T-cell (primary cell): ENCODE results near the gene PP2D1. TPM values are rescaled to one million over a fixed set of nuclear protein-coding genes. Genes with fewer than 3 reads are reported as not detected.

Source experiments
- ATAC-seq, 4 experiments: fragments of 200-7000 bp in 3 of 4; fragments of 150-1000 bp in 1 of 4; cut with Tn5 transposase; replicated peaks in 1 of 4; 1 replicate in 3 of 4; 2 replicates in 1 of 4; pipeline ENCODE4 v1.10.0; 2021; ENCODE audit warnings: moderate library complexity in 3 of 4, mild to moderate bottlenecking in 2 of 4, moderate number of reproducible peaks in 1 of 4
- CTCF ChIA-PET, 2 donors: fragments of 300-600 bp; sonication (Branson Sonifier 250); formaldehyde crosslinking; loops; one replicate each; lab custom pipeline; 2022; ENCODE audit warnings: antibody characterized with exemption in 2 of 2; lab: Charles Lee
- POLR2A ChIA-PET, 2 donors: fragments of 300-600 bp; sonication (Branson Sonifier 250); formaldehyde crosslinking; loops; one replicate each; lab custom pipeline; 2022; ENCODE audit warnings: antibody characterized with exemption in 2 of 2; lab: Charles Lee
- DNase-seq, 35 experiments: peaks; one replicate each; pipeline versions ENCODE4 v3.0.0 to v3.0.0-alpha.2; 2013 to 2023
- H3K27ac ChIP-seq: one replicate; pipeline ENCODE4 v1.5.1; 2013; ENCODE audit warnings: low read length
- H3K27me3 ChIP-seq, 2 experiments: replicated peaks in 1 of 2; 1 replicate in 1 of 2; 2 replicates in 1 of 2; pipeline versions ENCODE4 v1.6.1 to v1.7.0; 2013; ENCODE audit warnings: low read length in 1 of 2, mixed read lengths in 1 of 2; ENCODE audit not compliant: control insufficient read depth in 2 of 2, insufficient read depth in 2 of 2; ENCODE audit errors: extremely low read depth in 1 of 2
- H3K36me3 ChIP-seq, 2 donors: 1 replicate in 1 of 2; 2 replicates in 1 of 2; pipeline versions ENCODE4 v1.6.1 to v1.7.0; 2013; ENCODE audit warnings: low read length in 1 of 2; ENCODE audit not compliant: control insufficient read depth in 2 of 2, insufficient read depth in 1 of 2; ENCODE audit errors: extremely low read depth in 1 of 2
- H3K4me1 ChIP-seq, 2 experiments: 1 replicate in 1 of 2; 2 replicates in 1 of 2; pipeline versions ENCODE4 v1.6.1 to v1.7.0; 2013; ENCODE audit warnings: low read length in 2 of 2, mixed read lengths in 1 of 2; ENCODE audit not compliant: insufficient read depth in 2 of 2, control insufficient read depth in 1 of 2; ENCODE audit errors: extremely low read depth in 1 of 2
- H3K4me3 ChIP-seq, 2 donors: 1 replicate in 1 of 2; 2 replicates in 1 of 2; pipeline versions ENCODE4 v1.5.1 to v1.7.0; 2013; ENCODE audit warnings: mild to moderate bottlenecking in 2 of 2, low read length in 1 of 2, moderate library complexity in 1 of 2; ENCODE audit not compliant: control insufficient read depth in 1 of 2; ENCODE audit errors: extremely low read depth in 1 of 2
- H3K9me3 ChIP-seq: 2 replicates; pipeline ENCODE4 v1.7.0; 2013
- H3K27ac Mint-ChIP-seq, 2 donors: one replicate each; pipeline ENCODE4 v1.8.0; 2020 to 2021; ENCODE audit warnings: mild to moderate bottlenecking in 2 of 2, mixed read lengths in 2 of 2
- H3K27me3 Mint-ChIP-seq, 2 donors: one replicate each; pipeline ENCODE4 v1.8.0; 2021 to 2022; ENCODE audit warnings: mixed read lengths in 2 of 2
- H3K36me3 Mint-ChIP-seq: one replicate; pipeline ENCODE4 v1.8.0; 2021; ENCODE audit warnings: mixed read lengths
- H3K4me1 Mint-ChIP-seq, 3 donors: one replicate each; pipeline ENCODE4 v1.8.0; 2020 to 2022; ENCODE audit warnings: mixed read lengths in 3 of 3, mild to moderate bottlenecking in 1 of 3
- H3K4me3 Mint-ChIP-seq, 3 donors: one replicate each; pipeline ENCODE4 v1.8.0; 2020 to 2022; ENCODE audit warnings: mild to moderate bottlenecking in 3 of 3, mixed read lengths in 3 of 3, moderate library complexity in 3 of 3
- H3K9me3 Mint-ChIP-seq, 3 donors: one replicate each; pipeline ENCODE4 v1.8.0; 2020 to 2022; ENCODE audit warnings: mixed read lengths in 3 of 3
- WGBS: methylation state at CpG from one replicate; pipeline ENCODE4 v1.1.5; 2013; ENCODE audit warnings: missing lambda C conversion rate; ENCODE audit not compliant: insufficient coverage; 5-methylcytosine and 5-hydroxymethylcytosine counted together
- total RNA-seq, 35 experiments: library from RNA in 6 of 35; stranded (reverse) in 6 of 35; fragments of 120-200 nt in 1 of 35; gene quantifications; one replicate each; pipeline versions ENCODE4 v1.2.1 to v1.2.4 and lab custom pipeline; 2013 to 2026

The PP2D1 gene
- total RNA-seq, 5 donors from 2014 or later (not counting 1 experiment from before 2014, with no cell fraction given) = not detected

DNA sequence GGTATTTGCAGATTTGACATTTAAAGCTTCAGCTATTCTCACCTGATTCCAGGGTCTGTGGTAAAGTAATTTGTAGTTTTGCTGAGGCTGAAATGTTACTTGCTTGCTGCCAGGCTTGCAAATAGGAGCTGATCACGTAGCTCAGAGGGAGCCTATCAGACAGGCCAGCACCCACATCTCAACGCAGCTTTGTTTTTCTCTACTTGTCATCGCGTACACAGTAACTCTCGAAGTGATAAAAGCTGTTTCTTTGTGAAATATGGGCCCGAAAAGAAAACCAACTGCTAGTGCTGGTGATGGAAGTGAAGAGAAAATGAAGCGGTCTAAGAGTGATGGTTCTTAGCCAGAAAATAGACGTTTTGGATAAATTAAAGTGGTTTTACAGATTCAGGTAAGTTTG is 41.7 kb downstream of the PP2D1 start:
- no peak for ATAC-seq
- no peak overlapping the region for H3K4me3 Mint-ChIP-seq
- CTCF ChIA-PET = interaction anchor here in 1 of 2 donors (0.7 kb wide), 1 partner anchor 414 kb away, joined by 3 read pairs; no protein-coding TSS in a partner anchor

DNA sequence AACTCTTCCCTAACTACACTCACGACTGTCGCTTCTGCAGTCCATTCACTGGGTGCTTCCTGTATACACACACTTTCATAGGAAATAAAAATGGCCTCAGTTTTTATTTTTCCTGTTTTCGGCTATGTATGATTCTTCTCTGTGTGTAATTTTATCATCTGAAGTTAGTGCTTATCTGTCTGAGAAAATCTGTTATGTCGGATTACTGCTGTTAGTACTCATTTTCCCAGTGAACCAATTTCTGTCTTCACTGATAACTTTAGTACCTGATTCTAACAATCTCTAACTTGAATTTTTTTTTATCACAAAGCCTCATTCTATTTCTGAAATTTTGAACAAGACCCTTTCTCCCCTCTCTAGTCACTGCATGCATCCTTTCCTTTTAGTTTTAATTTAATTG is 44.3 kb downstream of the PP2D1 start:
- ChIA-PET CTCF (no interaction called here), POLR2A (no interaction called here)
- H3K36me3 ChIP-seq = peaks cover 3 to 7% of the 10 kb centered on the region in 2 donors
- peaks cover 68 to 76% (median 76%) of the 10 kb centered on the region in 3 donors for H3K4me1 Mint-ChIP-seq
- H3K9me3 Mint-ChIP-seq = no peaks in the 10 kb centered on the region
- no peak overlapping the region for H3K4me3 ChIP-seq
- no CpG with 5 or more reads among the region's 4 CpGs for WGBS
- peaks cover 3 to 6% of the 10 kb centered on the region in 2 experiments for H3K4me1 ChIP-seq
- peak overlapping the region in 1 of 2 donors; percentile 2 for H3K27ac Mint-ChIP-seq
- no peaks in the 10 kb centered on the region for H3K9me3 ChIP-seq
- H3K27me3 Mint-ChIP-seq = no peaks in the 10 kb centered on the region
- DNase-seq (no peak), ATAC-seq (no peak)
- no peak overlapping the region for H3K27ac ChIP-seq
- no peaks in the 10 kb centered on the region for H3K27me3 ChIP-seq
- no peak overlapping the region for H3K4me3 Mint-ChIP-seq
- peaks cover 36% of the 10 kb centered on the region for H3K36me3 Mint-ChIP-seq

More for the DNA sequence above, 41.7 kb downstream of the PP2D1 start:
- WGBS = 100% methylated on average over 7 of the region's 8 CpGs
- no peak for DNase-seq
- H3K27me3 Mint-ChIP-seq = no peaks in the 10 kb centered on the region
- Histone ChIP-seq H3K36me3 (peaks cover 12 to 15% of the 10 kb centered on the region in 2 donors), H3K27me3 (no peaks in the 10 kb centered on the region), H3K9me3 (no peaks in the 10 kb centered on the region), H3K27ac (no peak overlapping the region), H3K4me3 (no peak overlapping the region), H3K4me1 (peaks cover 3 to 5% of the 10 kb centered on the region in 2 experiments)
- POLR2A ChIA-PET = interaction anchor here (0.5 to 0.6 kb wide), 4 partner anchors 13 to 839 kb away, joined by 3 to 5 read pairs (median 4); no protein-coding TSS in a partner anchor
- H3K27ac Mint-ChIP-seq = no peak overlapping the region
- peaks cover 51 to 54% (median 53%) of the 10 kb centered on the region in 3 donors for H3K4me1 Mint-ChIP-seq
- no peaks in the 10 kb centered on the region for H3K9me3 Mint-ChIP-seq
- H3K36me3 Mint-ChIP-seq = peaks cover 47% of the 10 kb centered on the region

DNA sequence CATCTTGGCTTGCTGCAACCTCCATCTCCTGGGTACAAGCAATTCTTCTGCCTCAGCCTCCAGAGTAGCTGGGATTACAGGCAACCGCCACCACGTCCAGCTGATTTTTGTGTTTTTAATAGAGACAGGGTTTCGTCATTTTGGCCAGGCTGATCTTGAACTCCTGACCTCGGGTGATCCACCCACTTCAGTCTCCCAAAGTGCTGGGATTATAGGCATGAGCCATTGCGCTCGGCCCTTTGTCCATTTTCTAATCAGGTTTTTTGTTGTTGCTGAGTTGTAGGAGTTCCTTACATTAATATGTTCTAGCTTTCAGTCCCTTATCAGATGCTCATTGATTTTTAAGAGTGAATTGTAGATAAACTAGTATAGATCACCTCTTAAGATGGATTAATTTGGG is 44.9 kb downstream of the PP2D1 start:
- DNase-seq = no peak
- Mint-ChIP-seq H3K9me3 (no peaks in the 10 kb centered on the region), H3K27me3 (no peaks in the 10 kb centered on the region), H3K36me3 (peaks cover 34% of the 10 kb centered on the region), H3K4me1 (peaks cover 74 to 76% (median 76%) of the 10 kb centered on the region in 3 donors), H3K27ac (no peak overlapping the region), H3K4me3 (no peak overlapping the region)
- no peak overlapping the region for H3K27ac ChIP-seq
- H3K4me1 ChIP-seq = peaks cover 3 to 8% of the 10 kb centered on the region in 2 experiments
- H3K9me3 ChIP-seq = no peaks in the 10 kb centered on the region
- peaks cover 3 to 7% of the 10 kb centered on the region in 2 donors for H3K36me3 ChIP-seq
- ATAC-seq = no peak
- POLR2A ChIA-PET = interaction anchor here in 1 of 2 donors (0.6 kb wide), 1 partner anchor 12 kb away, joined by 3 read pairs; no protein-coding TSS in a partner anchor
- 100% methylated on average over 2 of the region's 6 CpGs for WGBS
- H3K27me3 ChIP-seq = no peaks in the 10 kb centered on the region
- H3K4me3 ChIP-seq = no peak overlapping the region
- CTCF ChIA-PET = no interaction called here

GRCh38 chr3:19961960-19962359 is 50.1 kb downstream of the PP2D1 start:
- Mint-ChIP-seq H3K27me3 (no peaks in the 10 kb centered on the region), H3K4me1 (peaks cover 85 to 95% (median 91%) of the 10 kb centered on the region in 3 donors), H3K36me3 (peaks cover 43% of the 10 kb centered on the region), H3K27ac (no peak overlapping the region), H3K4me3 (no peak overlapping the region), H3K9me3 (no peaks in the 10 kb centered on the region)
- H3K4me3 ChIP-seq = no peak overlapping the region
- H3K9me3 ChIP-seq = no peaks in the 10 kb centered on the region
- 100% methylated on average over 2 of the region's 4 CpGs for WGBS
- CTCF ChIA-PET = no interaction called here
- peaks cover 3 to 11% of the 10 kb centered on the region in 2 experiments for H3K4me1 ChIP-seq
- ATAC-seq (no peak), DNase-seq (no peak)
- POLR2A ChIA-PET = no interaction called here
- no peak overlapping the region for H3K27ac ChIP-seq
- peaks cover 6% of the 10 kb centered on the region in 2 donors for H3K36me3 ChIP-seq
- H3K27me3 ChIP-seq = no peaks in the 10 kb centered on the region

DNA sequence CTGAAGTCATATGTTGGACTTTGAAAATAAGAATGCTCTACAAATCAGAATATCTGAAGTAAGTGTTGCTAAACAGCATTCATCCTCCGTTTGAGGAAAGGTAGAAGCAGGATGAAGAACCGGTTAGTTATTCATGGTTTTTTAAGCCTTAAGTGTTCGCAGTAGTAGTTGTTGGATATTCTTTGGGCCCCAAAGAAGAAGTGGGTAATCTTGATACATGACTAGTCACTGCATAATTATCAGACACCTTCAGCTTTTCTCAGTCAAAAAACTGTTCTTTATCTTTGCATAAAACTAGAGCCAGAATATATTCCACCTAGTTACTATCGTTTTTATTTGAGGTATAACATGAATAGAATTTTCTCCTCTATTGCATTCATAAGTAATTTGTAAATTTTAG is 51.4 kb downstream of the PP2D1 start:
- Mint-ChIP-seq H3K4me1 (peaks cover 77 to 94% (median 90%) of the 10 kb centered on the region in 3 donors), H3K27me3 (no peaks in the 10 kb centered on the region), H3K27ac (no peak overlapping the region), H3K9me3 (no peaks in the 10 kb centered on the region), H3K36me3 (peaks cover 36% of the 10 kb centered on the region), H3K4me3 (no peak overlapping the region)
- Histone ChIP-seq H3K4me3 (no peak overlapping the region), H3K27ac (no peak overlapping the region), H3K36me3 (peaks cover 2 to 12% of the 10 kb centered on the region in 2 donors), H3K4me1 (peaks cover 3 to 16% of the 10 kb centered on the region in 2 experiments), H3K27me3 (no peaks in the 10 kb centered on the region), H3K9me3 (no peaks in the 10 kb centered on the region)
- ATAC-seq = no peak
- 88% methylated on average over 1 of the region's 4 CpGs for whole genome bisulfite sequencing
- CTCF ChIA-PET = no interaction called here
- DNase-seq = no peak
- POLR2A ChIA-PET = no interaction called here

DNA sequence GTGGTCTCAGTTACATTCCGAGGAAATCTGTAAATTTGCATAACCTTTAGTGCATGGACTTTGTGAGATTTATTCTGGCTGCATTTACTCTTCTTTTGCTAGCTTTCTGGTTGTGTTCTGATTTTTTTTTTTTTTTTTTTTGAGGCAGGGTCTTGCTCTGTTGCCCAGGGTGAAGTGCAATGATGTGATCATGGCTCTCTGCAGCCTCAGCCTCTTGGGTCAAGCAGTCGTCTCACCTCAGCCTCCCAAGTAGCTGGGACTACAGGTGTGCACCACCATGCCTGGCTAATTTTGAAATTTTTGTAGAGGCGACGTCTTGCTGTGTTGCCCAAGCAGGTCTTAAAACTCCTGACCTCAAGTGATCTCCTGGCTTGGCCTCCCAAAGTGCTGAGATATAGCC is 52.6 kb downstream of the PP2D1 start:
- Histone ChIP-seq H3K9me3 (no peaks in the 10 kb centered on the region), H3K4me1 (peaks cover 3 to 21% of the 10 kb centered on the region in 2 experiments), H3K27me3 (no peaks in the 10 kb centered on the region), H3K36me3 (peaks cover 0 to 15% of the 10 kb centered on the region in 2 donors), H3K27ac (no peak overlapping the region), H3K4me3 (no peak overlapping the region)
- Mint-ChIP-seq H3K4me1 (peaks cover 78 to 94% (median 89%) of the 10 kb centered on the region in 3 donors), H3K9me3 (no peaks in the 10 kb centered on the region), H3K27ac (peak overlapping the region; percentile 39 to 43), H3K27me3 (no peaks in the 10 kb centered on the region), H3K36me3 (peaks cover 44% of the 10 kb centered on the region), H3K4me3 (no peak overlapping the region)
- DNase-seq (no peak), ATAC-seq (no peak)
- POLR2A ChIA-PET = no interaction called here
- CTCF ChIA-PET = no interaction called here
- WGBS = 100% methylated on average over 1 of the region's 4 CpGs
